Type B pancreatic cell (in vitro differentiated cells): ENCODE data around the gene TPRN. TPM values are rescaled to one million over a fixed set of nuclear protein-coding genes. Genes with fewer than 3 reads are reported as not detected.
A peak's percentile ranks its signal among the peaks of the same experiment; 100 is the strongest.

Experiments
- DNase-seq: peaks from one replicate; pipeline ENCODE4 v3.0.0; 2021; ENCODE audit warnings: mixed read lengths; ENCODE audit not compliant: unreplicated experiment; ENCODE audit errors: extremely low spot score
- H3K27ac Mint-ChIP-seq: 2 replicates; pipeline ENCODE4 v1.8.0; 2021; ENCODE audit warnings: mild to moderate bottlenecking, mixed read lengths
- H3K27me3 Mint-ChIP-seq: 2 replicates; pipeline ENCODE4 v1.8.0; 2021; ENCODE audit warnings: mixed read lengths
- H3K36me3 Mint-ChIP-seq: 2 replicates; pipeline ENCODE4 v1.8.0; 2021; ENCODE audit warnings: mixed read lengths
- H3K4me1 Mint-ChIP-seq: one replicate; pipeline ENCODE4 v1.8.0; 2021; ENCODE audit warnings: mixed read lengths; ENCODE audit not compliant: unreplicated experiment
- H3K4me3 Mint-ChIP-seq: 2 replicates; pipeline ENCODE4 v1.8.0; 2021; ENCODE audit warnings: mild to moderate bottlenecking, mixed read lengths
- H3K9me3 Mint-ChIP-seq: 2 replicates; pipeline ENCODE4 v1.8.0; 2021; ENCODE audit warnings: mixed read lengths
- CTCF ChIP-seq: fragments of 200-600 bp; sonication (generic); conservative IDR thresholded peaks from 2 replicates; pipeline ENCODE4 v1.5.0; 2021; ENCODE audit warnings: antibody characterized with exemption, mild to moderate bottlenecking
- long read RNA-seq: library from polyadenylated mRNA; unstranded; transcript quantifications from one replicate; pipeline ENCODE4 v2.0.0, GENCODE V29; 2020
- total RNA-seq: library from RNA; stranded (reverse); gene quantifications from 2 replicates; pipeline ENCODE4 v1.2.1, GENCODE V29; 2021; ENCODE audit warnings: low replicate concordance

Gene TPRN
- 24.1 and 28.4 TPM in 2 replicates for total RNA-seq
- long read RNA-seq, partial matches to known transcripts, result 2 of 3 reads
- long read RNA-seq, other reads (novel, unspliced or antisense), result 0 of 3 reads

GRCh38 chr9:137200311-137201204 lies at the start of gene TPRN:
Gene TPRN (minus strand): TSS chr9:137200741. CDS start chr9:137200711, 30 bp downstream.
- Mint-ChIP-seq H3K4me3 (peak within 1 kb of the TSS; percentile 88), H3K27ac (peak within 1 kb of the TSS; percentile 82), H3K27me3 (no peaks in the 10 kb centered on the region), H3K9me3 (no peaks in the 10 kb centered on the region), H3K4me1 (peaks cover 18% of the 10 kb centered on the region), H3K36me3 (no peaks in the 10 kb centered on the region)
- TF ChIP-seq CTCF, result no peak
- DNase-seq, result peak; percentile 99

GRCh38 chr9:137247916-137248175 lies 47.3 kb upstream of the TPRN start:
- no peak for TF ChIP-seq CTCF
- H3K27me3 Mint-ChIP-seq, result no peaks in the 10 kb centered on the region
- peaks cover 5% of the 10 kb centered on the region for H3K36me3 Mint-ChIP-seq
- no peak overlapping the region for H3K27ac Mint-ChIP-seq
- H3K4me3 Mint-ChIP-seq, result no peak overlapping the region
- no peak for DNase-seq
- no peaks in the 10 kb centered on the region for H3K9me3 Mint-ChIP-seq
- H3K4me1 Mint-ChIP-seq, result peaks cover 15% of the 10 kb centered on the region

GRCh38 chr9:137247135-137247915 lies 46.8 kb upstream of the TPRN start:
- Mint-ChIP-seq H3K9me3 (no peaks in the 10 kb centered on the region), H3K4me3 (no peak overlapping the region)
- no peak for TF ChIP-seq CTCF

GRCh38 chr9:137245450-137246421 lies 45.2 kb upstream of the TPRN start:
- H3K4me3 Mint-ChIP-seq, result peak overlapping the region; percentile 34
- no peak for DNase-seq
- H3K36me3 Mint-ChIP-seq, result peaks cover 17% of the 10 kb centered on the region

More at GRCh38 chr9:137247135-137247915, 46.8 kb upstream of the TPRN start:
- Mint-ChIP-seq H3K27me3 (no peaks in the 10 kb centered on the region), H3K27ac (no peak overlapping the region), H3K4me1 (peaks cover 20% of the 10 kb centered on the region), H3K36me3 (peaks cover 11% of the 10 kb centered on the region)
- DNase-seq, result no peak

More at GRCh38 chr9:137245450-137246421, 45.2 kb upstream of the TPRN start:
- peaks cover 26% of the 10 kb centered on the region for H3K4me1 Mint-ChIP-seq
- no peak overlapping the region for H3K27ac Mint-ChIP-seq
- H3K27me3 Mint-ChIP-seq, result peaks cover 4% of the 10 kb centered on the region
- no peaks in the 10 kb centered on the region for H3K9me3 Mint-ChIP-seq
- no peak for TF ChIP-seq CTCF
